GM23248 (cell line): ENCODE results near the gene FAM72C. TPM values are rescaled to one million over a fixed set of nuclear protein-coding genes. Genes with fewer than 3 reads are reported as not detected.
"Not testable (repeated sequence)": the region's sequence is repeated elsewhere in the genome, so short reads cannot be mapped to it uniquely, and the experiment has no call there.

Experiments
- DNase-seq: peaks from one replicate; pipeline ENCODE4 v3.0.0-alpha.2; 2015
- H2AFZ ChIP-seq: fragments of 200-600 bp; sonication (generic); 2 replicates; pipeline ENCODE4 v1.6.1; 2016; ENCODE audit warnings: antibody characterized with exemption
- H3F3A ChIP-seq: fragments of 200-600 bp; sonication (generic); 2 replicates; pipeline ENCODE4 v1.6.1; 2016; ENCODE audit warnings: mild to moderate bottlenecking, antibody characterized with exemption, mixed run types; ENCODE audit not compliant: insufficient read depth
- H3K27ac ChIP-seq: fragments of 200-600 bp; sonication (generic); 2 replicates; pipeline ENCODE4 v1.5.1; 2016; ENCODE audit warnings: mild to moderate bottlenecking
- H3K27me3 ChIP-seq: fragments of 200-600 bp; sonication (generic); replicated peaks from 2 replicates; pipeline ENCODE4 v1.6.1; 2016; ENCODE audit warnings: mild to moderate bottlenecking; ENCODE audit not compliant: insufficient read depth
- H3K36me3 ChIP-seq: fragments of 200-600 bp; sonication (generic); 2 replicates; pipeline ENCODE4 v1.6.1; 2016; ENCODE audit warnings: low read depth, mild to moderate bottlenecking
- H3K4me1 ChIP-seq: fragments of 200-600 bp; sonication (generic); 2 replicates; pipeline ENCODE4 v1.6.1; 2016; ENCODE audit warnings: mild to moderate bottlenecking; ENCODE audit not compliant: insufficient read depth
- H3K4me2 ChIP-seq: fragments of 200-600 bp; sonication (generic); one replicate; pipeline ENCODE4 v1.6.1; 2016; ENCODE audit warnings: mild to moderate bottlenecking; ENCODE audit not compliant: unreplicated experiment
- H3K4me3 ChIP-seq: fragments of 200-600 bp; sonication (generic); 2 replicates; pipeline ENCODE4 v1.5.1; 2016; ENCODE audit warnings: mild to moderate bottlenecking
- H3K79me2 ChIP-seq: fragments of 200-600 bp; sonication (generic); 2 replicates; pipeline ENCODE4 v1.6.1; 2016; ENCODE audit warnings: mild to moderate bottlenecking; ENCODE audit not compliant: insufficient read depth
- H3K9ac ChIP-seq: fragments of 200-600 bp; sonication (generic); 2 replicates; pipeline ENCODE4 v1.6.1; 2016; ENCODE audit warnings: mild to moderate bottlenecking
- H3K9me2 ChIP-seq: fragments of 200-600 bp; sonication (generic); 2 replicates; pipeline ENCODE4 v1.6.1; 2016; ENCODE audit warnings: mixed run types, mild to moderate bottlenecking, moderate library complexity; ENCODE audit not compliant: insufficient read depth
- H3K9me3 ChIP-seq: fragments of 200-600 bp; sonication (generic); one replicate; pipeline ENCODE4 v1.6.1; 2017; ENCODE audit warnings: low read depth
- H4K20me1 ChIP-seq: fragments of 200-600 bp; sonication (generic); 2 replicates; pipeline ENCODE4 v1.6.0; 2016; ENCODE audit not compliant: insufficient read depth
- WGBS, 2 experiments: methylation state at CpG; one replicate each; pipeline ENCODE4 v1.1.6; 2015 to 2017; ENCODE audit warnings: low lambda C conversion rate in 2 of 2, low coverage in 1 of 2; ENCODE audit errors: missing lambda C conversion rate in 2 of 2; 5-methylcytosine and 5-hydroxymethylcytosine counted together
- in situ Hi-C: fragments of 300-500 bp; cut with MboI; formaldehyde crosslinking; loops from 2 replicates; pipeline ENCODE4 v1.15.0; 2020
- polyA plus RNA-seq: library from polyadenylated mRNA; unstranded; fragments of >200 nt; fragmentation: Nextera tagmentation; extraction: Ambion mirVana; gene quantifications from 2 replicates; pipeline ENCODE4 v1.2.1, GENCODE V29; 2016
- total RNA-seq: library from RNA; depleted of rRNA; stranded (reverse); fragments of >200 nt; shearing (Covaris generic); gene quantifications from 2 replicates; pipeline ENCODE4 v1.2.3, GENCODE V29; 2014

FAM72C gene
- total and polyA plus RNA-seq, 2 experiments from 2014 or later: 0.32 to 0.94 TPM

DNA sequence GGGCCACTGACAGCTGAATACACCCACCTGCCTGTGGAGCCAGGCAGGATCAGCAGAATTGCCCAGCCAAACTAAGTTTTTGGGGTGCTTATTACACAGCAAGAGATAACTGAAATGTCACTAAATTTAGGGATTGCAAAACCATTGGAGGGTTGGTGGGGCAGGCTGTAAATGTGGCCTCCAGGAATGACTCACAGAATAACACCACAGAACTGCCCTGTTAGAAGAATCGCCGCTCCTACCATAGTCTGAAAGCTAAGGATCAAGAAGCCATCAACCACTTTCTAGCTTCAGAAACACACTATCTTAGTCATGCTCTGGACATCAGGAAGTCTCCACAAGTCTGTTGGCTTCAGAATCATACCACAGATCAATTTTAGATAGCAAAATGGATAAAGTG lies 24.0 kb downstream of the FAM72C start:
- H3K79me2 ChIP-seq, H3K4me2 ChIP-seq, DNase-seq, H3K36me3 ChIP-seq, in situ Hi-C loops, H2AFZ ChIP-seq, H3K4me3 ChIP-seq, H3K27ac ChIP-seq, H4K20me1 ChIP-seq, H3K9me2 ChIP-seq, H3K4me1 ChIP-seq, H3K27me3 ChIP-seq, H3K9ac ChIP-seq, H3K9me3 ChIP-seq, H3F3A ChIP-seq: not testable (repeated sequence)
- no CpG with 5 or more reads among the region's 2 CpGs for WGBS, 2 experiments

DNA sequence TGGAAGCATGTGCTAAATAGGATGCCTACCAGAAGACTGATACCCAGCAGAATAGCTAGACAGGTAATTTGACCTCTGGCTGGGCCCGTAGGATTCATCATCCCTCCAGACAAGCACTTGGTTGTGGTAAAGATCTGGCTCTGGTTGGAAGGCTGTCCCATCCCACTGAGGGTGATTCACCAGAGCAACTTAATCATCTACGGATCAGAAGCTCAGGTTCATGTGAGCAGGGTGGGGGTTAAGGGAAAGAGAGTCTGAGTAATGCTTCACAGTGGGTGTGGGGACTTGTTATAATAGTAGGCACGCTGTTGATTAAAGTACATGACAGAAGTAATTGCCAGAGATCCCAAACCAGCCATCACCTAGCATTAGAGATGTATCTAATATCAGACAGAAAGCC lies 26.5 kb downstream of the FAM72C start:
- H3K4me3 ChIP-seq, H3K4me1 ChIP-seq, H3K36me3 ChIP-seq, DNase-seq, H4K20me1 ChIP-seq, H2AFZ ChIP-seq, in situ Hi-C loops, H3K27me3 ChIP-seq, H3K27ac ChIP-seq, H3K9ac ChIP-seq, H3K9me3 ChIP-seq, H3K4me2 ChIP-seq, H3K9me2 ChIP-seq, H3F3A ChIP-seq, H3K79me2 ChIP-seq: not testable (repeated sequence)
- no CpG with 5 or more reads among the region's 3 CpGs for WGBS, 2 experiments

DNA sequence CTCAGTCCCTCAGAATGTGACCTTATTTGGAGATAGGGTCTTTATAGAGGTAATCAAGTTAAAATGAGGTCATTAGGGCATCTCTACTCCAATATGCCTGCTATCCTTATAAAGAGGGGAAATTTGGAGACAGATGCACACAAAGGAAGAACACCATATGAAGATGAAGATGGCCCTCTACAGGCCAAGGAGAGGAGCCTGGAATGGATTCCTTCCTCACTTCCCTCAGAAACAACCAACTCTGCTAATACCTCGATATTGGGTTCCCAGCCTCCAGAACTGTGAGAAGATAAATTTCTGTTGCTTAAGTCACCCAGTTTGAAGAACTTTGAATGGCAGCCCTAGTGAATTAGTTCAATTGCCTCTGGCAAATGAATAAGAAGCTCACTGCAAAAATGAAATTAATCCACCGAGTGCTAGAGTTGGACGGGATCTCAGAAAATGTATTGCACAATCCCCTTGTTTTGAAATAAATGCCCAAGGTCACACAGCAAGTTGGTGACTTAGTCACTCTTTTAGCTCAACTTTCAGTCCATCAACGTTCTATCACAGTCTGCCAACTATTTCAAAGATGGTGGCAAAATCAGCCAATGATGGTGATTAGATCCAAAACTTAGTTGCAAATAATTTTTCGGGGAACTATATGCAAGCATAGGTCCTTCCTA lies 27.1 kb downstream of the FAM72C start:
- H3K9ac ChIP-seq, H4K20me1 ChIP-seq, H3K79me2 ChIP-seq, H3K27me3 ChIP-seq, H3K4me2 ChIP-seq, H3K27ac ChIP-seq, H3K9me3 ChIP-seq, H3K36me3 ChIP-seq, H3K4me1 ChIP-seq, H3K4me3 ChIP-seq, in situ Hi-C loops, H3K9me2 ChIP-seq, H2AFZ ChIP-seq, H3F3A ChIP-seq, DNase-seq: not testable (repeated sequence)
- no CpG with 5 or more reads among the region's 5 CpGs for WGBS, 2 experiments

DNA sequence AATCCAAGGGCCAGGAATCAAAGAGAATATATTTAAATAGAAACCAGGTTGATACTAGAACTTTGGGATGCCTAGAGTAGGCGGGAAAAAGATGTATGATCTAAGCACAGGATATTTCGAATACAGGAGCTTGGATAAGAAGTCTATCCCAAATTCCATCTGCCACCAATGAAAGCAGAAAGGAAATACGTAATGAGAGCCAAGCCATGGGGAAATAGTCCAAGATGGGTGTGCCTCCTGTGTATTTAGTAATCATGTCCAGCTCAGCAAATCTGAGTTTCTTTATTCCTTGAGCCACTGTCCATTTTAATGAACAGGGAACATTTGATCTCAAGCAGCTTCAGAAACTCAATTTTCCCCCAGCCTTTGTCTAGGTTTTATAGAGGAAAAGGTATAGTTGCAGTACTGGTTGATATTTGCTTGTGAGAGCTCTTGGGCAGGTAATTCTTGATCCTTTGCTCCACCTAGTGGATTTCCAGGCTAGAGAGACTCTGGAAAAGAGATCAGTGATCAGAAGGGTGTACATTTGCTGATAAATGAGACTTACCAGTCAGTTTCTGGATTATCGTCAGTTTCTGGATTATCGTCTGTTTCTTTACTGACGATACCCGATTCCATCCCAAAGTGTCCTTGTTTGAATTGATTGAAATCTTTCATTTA lies 28.3 kb downstream of the FAM72C start:
- H3K27me3 ChIP-seq, DNase-seq, H3K4me1 ChIP-seq, in situ Hi-C loops, H3K4me3 ChIP-seq, H3F3A ChIP-seq, H3K36me3 ChIP-seq, H3K27ac ChIP-seq, H4K20me1 ChIP-seq, H3K9ac ChIP-seq, H3K4me2 ChIP-seq, H3K9me2 ChIP-seq, H3K79me2 ChIP-seq, H3K9me3 ChIP-seq, H2AFZ ChIP-seq: not testable (repeated sequence)
- WGBS, 2 experiments: no CpG with 5 or more reads among the region's 7 CpGs

DNA sequence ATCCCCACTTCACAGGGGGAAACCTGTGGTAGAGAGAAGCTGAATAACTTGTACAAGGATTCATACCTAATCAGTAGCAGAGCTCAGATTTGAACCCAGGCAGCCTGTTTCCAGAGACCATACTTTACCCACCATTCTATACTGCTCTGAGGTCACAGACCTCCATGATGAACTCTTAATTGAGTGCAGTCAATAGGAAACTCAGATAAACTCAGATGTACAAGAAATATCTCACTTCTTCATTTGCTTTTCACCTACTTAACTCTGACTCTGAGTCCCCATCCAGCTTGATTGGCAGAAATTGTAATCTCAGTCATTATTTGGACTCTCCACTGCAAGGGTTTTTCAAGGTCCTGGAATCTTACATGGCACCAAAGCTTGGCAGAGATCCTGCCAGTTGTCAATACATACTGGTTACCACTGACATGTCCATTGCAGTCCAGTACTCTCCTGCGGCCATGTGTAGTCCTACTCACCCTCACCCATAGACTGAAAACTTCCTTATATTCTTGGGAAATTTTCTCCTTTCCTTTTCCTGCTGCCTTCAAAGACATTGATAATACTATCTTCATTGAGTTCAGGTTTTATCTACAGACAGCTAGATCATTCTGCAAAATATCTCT lies 29.4 kb downstream of the FAM72C start:
- H2AFZ ChIP-seq, in situ Hi-C loops, H3K27me3 ChIP-seq, H3K36me3 ChIP-seq, H3K9me2 ChIP-seq, H3F3A ChIP-seq, H3K4me1 ChIP-seq, H3K4me3 ChIP-seq, DNase-seq, H3K79me2 ChIP-seq, H3K9me3 ChIP-seq, H3K4me2 ChIP-seq, H3K9ac ChIP-seq, H4K20me1 ChIP-seq, H3K27ac ChIP-seq: not testable (repeated sequence)
- no CpG with 5 or more reads among the region's 1 CpG for WGBS, 2 experiments

DNA sequence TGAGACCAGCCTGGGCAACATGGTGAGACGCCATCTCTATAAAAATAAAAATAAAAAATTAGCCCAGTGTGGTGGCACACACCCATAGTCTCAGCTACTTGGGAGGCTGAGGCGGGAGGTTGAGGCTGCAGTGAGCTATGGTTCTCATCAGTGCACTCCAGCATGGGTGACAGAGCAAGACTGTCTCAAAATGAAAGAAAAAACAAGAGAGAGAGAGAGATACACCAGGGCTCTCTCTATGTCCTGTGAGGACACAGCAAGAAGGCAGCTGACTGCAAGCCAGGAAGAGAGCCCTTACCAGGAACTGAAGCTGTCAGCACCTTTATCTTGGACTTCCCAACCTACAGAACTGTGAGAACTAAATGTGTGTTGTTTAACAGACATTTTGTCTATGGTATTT lies 32.1 kb downstream of the FAM72C start:
- H3K36me3 ChIP-seq, H3K4me2 ChIP-seq, H3K9ac ChIP-seq, H2AFZ ChIP-seq, H3F3A ChIP-seq, H3K27me3 ChIP-seq, H3K27ac ChIP-seq, H3K4me1 ChIP-seq, in situ Hi-C loops, H4K20me1 ChIP-seq, H3K4me3 ChIP-seq, DNase-seq, H3K9me3 ChIP-seq, H3K79me2 ChIP-seq, H3K9me2 ChIP-seq: not testable (repeated sequence)
- WGBS, 2 experiments: no CpG with 5 or more reads among the region's 2 CpGs

DNA sequence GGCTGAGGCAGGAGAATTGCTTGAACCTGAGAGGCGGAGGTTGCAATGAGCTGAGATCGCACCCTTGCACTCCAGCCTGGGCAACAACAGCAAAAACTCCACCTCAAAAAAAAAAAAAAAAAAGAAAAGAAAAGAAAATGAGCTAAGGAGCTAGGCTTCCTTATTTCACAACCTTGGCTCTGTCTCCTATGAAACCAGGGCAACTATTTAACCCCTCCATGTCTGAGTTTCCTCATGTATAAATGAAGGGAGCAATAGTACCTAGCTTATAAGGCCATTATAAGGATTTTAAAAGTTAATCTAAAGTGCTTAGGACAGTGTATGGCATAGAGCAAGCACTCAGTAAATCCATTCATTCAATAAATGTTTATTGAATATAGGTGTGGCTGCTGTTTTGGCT lies 32.9 kb downstream of the FAM72C start:
- in situ Hi-C loops, H3K9me2 ChIP-seq, H4K20me1 ChIP-seq, H3K79me2 ChIP-seq, H3K9ac ChIP-seq, DNase-seq, H3F3A ChIP-seq, H3K36me3 ChIP-seq, H3K4me1 ChIP-seq, H3K9me3 ChIP-seq, H3K4me2 ChIP-seq, H3K27ac ChIP-seq, H2AFZ ChIP-seq, H3K4me3 ChIP-seq, H3K27me3 ChIP-seq: not testable (repeated sequence)
- no CpG with 5 or more reads among the region's 2 CpGs for WGBS, 2 experiments
